Tibial nerve (tissue), 4 donors: ENCODE results near the gene EXOC1.

ENCODE experiments used
- EP300 ChIP-seq, 2 donors: sonication (generic); formaldehyde crosslinking; IDR thresholded peaks; one replicate each; pipeline ENCODE4 v1.6.1; 2017; ENCODE audit warnings: antibody characterized with exemption in 2 of 2, mild to moderate bottlenecking in 1 of 2
- POLR2A ChIP-seq, 2 donors: fragments of 450-650 bp; IDR thresholded peaks; one replicate each; pipeline ENCODE4 v1.6.1; 2017; ENCODE audit warnings: antibody characterized with exemption in 2 of 2, mild to moderate bottlenecking in 2 of 2, moderate library complexity in 2 of 2
- TF ChIP-seq, protein P1 (sequence below), 5 experiments: fragments of 200-600 bp in 3 of 5; fragments of 450-650 bp in 2 of 5; sonication (generic) in 3 of 5; IDR thresholded peaks; one replicate each; pipeline ENCODE4 v1.5.1; 2016 to 2019; ENCODE audit warnings: antibody characterized with exemption in 5 of 5, mild to moderate bottlenecking in 3 of 5, moderate library complexity in 2 of 5

DNA sequence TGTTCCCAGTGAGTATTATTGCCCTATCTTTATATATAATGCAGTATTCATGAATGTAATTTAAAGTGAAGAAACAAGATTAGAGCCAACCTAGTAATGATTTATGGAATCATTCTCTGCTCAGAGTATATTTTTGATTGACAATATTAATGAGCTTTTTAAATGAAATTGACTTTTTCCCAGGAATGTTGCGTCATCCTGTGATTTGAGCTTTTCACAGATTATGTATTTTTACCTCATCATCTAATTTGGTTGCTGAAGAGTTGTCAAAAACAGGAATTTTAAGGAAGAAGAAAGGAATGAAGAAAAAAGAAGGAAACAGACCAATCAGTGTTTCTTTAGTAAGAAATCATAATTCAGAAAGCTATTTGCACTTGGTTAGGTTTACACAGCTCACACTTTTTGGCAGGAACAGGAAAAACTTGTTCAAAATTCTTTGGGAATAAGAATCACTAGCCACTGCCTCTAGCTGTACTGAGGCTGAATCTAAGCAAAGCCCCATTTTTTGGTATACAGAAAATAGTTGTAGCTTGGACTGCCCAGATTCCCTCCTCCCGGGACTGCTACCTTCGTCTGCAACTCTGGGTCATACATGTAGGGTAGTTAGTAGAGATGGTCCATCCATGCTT is 27.3 kb downstream of the EXOC1 start:
- TF ChIP-seq, protein P1, sequence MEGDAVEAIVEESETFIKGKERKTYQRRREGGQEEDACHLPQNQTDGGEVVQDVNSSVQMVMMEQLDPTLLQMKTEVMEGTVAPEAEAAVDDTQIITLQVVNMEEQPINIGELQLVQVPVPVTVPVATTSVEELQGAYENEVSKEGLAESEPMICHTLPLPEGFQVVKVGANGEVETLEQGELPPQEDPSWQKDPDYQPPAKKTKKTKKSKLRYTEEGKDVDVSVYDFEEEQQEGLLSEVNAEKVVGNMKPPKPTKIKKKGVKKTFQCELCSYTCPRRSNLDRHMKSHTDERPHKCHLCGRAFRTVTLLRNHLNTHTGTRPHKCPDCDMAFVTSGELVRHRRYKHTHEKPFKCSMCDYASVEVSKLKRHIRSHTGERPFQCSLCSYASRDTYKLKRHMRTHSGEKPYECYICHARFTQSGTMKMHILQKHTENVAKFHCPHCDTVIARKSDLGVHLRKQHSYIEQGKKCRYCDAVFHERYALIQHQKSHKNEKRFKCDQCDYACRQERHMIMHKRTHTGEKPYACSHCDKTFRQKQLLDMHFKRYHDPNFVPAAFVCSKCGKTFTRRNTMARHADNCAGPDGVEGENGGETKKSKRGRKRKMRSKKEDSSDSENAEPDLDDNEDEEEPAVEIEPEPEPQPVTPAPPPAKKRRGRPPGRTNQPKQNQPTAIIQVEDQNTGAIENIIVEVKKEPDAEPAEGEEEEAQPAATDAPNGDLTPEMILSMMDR (IDR thresholded peaks at IDR 0.05) = no peak
- no peak for TF ChIP-seq POLR2A (IDR thresholded peaks at IDR 0.05)
- no peak for TF ChIP-seq EP300 (IDR thresholded peaks at IDR 0.05)
